VCaP (cell line): Measurements from ENCODE around the gene RO60.

Experiments used
- H3K27ac ChIP-seq: fragments of 450-650 bp; 2 replicates; pipeline ENCODE4 v1.5.1; 2017
- CTCF ChIP-seq: fragments of 450-650 bp; conservative IDR thresholded peaks from 2 replicates; pipeline ENCODE4 v1.5.1; 2017; ENCODE audit warnings: mild to moderate bottlenecking, moderate library complexity

RO60 gene

GRCh38 chr1:193094112-193094511, 34.7 kb downstream of the RO60 start:
- no peak overlapping the region for H3K27ac ChIP-seq
- no peak for TF ChIP-seq CTCF

- TF ChIP-seq CTCF = no peak
- no peak overlapping the region for H3K27ac ChIP-seq
Observed at GRCh38 chr1:193102662-193103061, 43.2 kb downstream of the RO60 start.

- peak overlapping the region; percentile 92 for H3K27ac ChIP-seq
- no peak for TF ChIP-seq CTCF
Observed at GRCh38 chr1:193103759-193104501, 44.5 kb downstream of the RO60 start.

- no peak for TF ChIP-seq CTCF
- peak overlapping the region; percentile 92 for H3K27ac ChIP-seq
Observed at GRCh38 chr1:193104502-193104906, 45.1 kb downstream of the RO60 start.

GRCh38 chr1:193104907-193105820, 45.8 kb downstream of the RO60 start, which contains the start of gene GLRX2:
Gene GLRX2, minus strand, starts transcription at chr1:193105414. Its CDS starts 32 bp downstream, at chr1:193105382.
- peak within 1 kb of the TSS; percentile 92 for H3K27ac ChIP-seq
- 0 out of 2 replicates have a peak, but pooled peaks have one; percentile 14 for TF ChIP-seq CTCF

GRCh38 chr1:193105821-193106177, 46.4 kb downstream of the RO60 start:
- H3K27ac ChIP-seq = peak overlapping the region; percentile 92
- TF ChIP-seq CTCF = no peak

- peak overlapping the region; percentile 92 for H3K27ac ChIP-seq
Observed at GRCh38 chr1:193108471-193108870, 49.1 kb downstream of the RO60 start.

More at GRCh38 chr1:193108471-193108870, 49.1 kb downstream of the RO60 start:
- TF ChIP-seq CTCF = no peak
